ENCODE data around the gene RMND1.
"Not testable (repeated sequence)": the region's sequence is repeated elsewhere in the genome, so short reads cannot be mapped to it uniquely, and the experiment has no call there.

RMND1 gene

GRCh38 chr6:151374036-151374683 lies 77.8 kb downstream of the RMND1 start:
- Mint-ChIP-seq H3K4me1 (peaks cover 72% of the 10 kb centered on the region), H3K27me3 (no peaks in the 10 kb centered on the region), H3K4me3 (peak overlapping the region; percentile 56), H3K36me3 (ENCODE audit: low read depth) (peaks cover 42% of the 10 kb centered on the region), H3K27ac (peak overlapping the region; percentile 61), H3K9me3 (no peaks in the 10 kb centered on the region)
- ATAC-seq (no peak), DNase-seq (no peak)

DNA sequence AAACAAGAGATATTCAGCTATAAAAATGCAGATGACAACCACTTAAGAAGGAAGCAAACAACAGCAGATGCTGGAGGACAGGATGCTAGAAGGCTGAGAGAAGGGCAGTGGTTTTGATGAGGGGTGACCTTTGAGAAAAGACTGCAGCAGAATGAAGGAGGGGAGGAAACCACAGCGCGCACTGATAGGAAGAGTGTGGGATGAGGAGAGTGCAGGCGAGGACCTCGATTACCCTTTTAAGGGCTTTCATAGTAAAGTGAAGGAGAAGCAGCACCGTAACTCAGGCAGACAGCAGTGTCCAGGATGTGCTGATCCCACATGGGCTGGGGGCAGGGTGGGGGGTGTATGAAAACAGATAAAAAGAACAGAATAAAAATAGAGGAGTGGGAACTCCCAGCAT lies 79.8 kb downstream of the RMND1 start:
- ATAC-seq (peak; percentile 93), DNase-seq (peak; percentile 44)
- Mint-ChIP-seq H3K36me3 (ENCODE audit: low read depth) (peaks cover 46% of the 10 kb centered on the region), H3K27me3 (no peaks in the 10 kb centered on the region), H3K9me3 (no peaks in the 10 kb centered on the region), H3K27ac (peak overlapping the region; percentile 86), H3K4me3 (peak overlapping the region; percentile 60), H3K4me1 (peaks cover 58% of the 10 kb centered on the region)

DNA sequence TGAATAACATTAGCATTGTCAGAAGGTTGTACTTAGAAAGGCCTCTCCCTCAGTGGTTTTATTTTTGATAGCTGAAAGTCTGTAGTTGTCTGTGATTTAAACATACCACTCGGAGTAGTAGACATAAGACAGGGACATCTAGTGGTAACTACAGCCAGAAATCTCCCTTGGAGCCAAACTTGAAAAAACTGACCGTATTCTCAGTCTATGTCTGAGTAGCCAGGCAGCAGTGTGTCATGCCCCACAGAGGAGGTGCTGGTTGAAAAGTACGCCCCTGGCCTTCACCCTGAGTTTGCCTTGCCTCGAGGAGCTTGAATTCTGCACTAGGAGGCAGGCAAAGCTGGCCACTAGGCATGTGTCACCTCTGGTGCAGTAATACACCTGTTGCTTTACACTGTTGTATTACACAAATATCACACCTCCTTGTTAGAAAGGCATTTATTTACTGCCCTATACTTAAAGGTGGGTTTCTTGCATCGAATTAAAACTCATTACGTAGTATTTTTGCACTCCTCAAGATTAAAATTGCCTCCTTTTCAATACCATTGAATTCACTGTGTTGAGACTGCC lies 81.3 kb downstream of the RMND1 start:
- Mint-ChIP-seq H3K36me3 (ENCODE audit: low read depth) (peaks cover 55% of the 10 kb centered on the region), H3K4me1 (peaks cover 42% of the 10 kb centered on the region), H3K27me3 (no peaks in the 10 kb centered on the region)

GRCh38 chr6:151365233-151365632 lies 86.7 kb downstream of the RMND1 start:
- no peak for ATAC-seq
- Mint-ChIP-seq H3K4me3 (no peak overlapping the region), H3K4me1 (no peaks in the 10 kb centered on the region), H3K27ac (no peak overlapping the region), H3K27me3 (no peaks in the 10 kb centered on the region), H3K36me3 (ENCODE audit: low read depth) (peaks cover 56% of the 10 kb centered on the region), H3K9me3 (no peaks in the 10 kb centered on the region)
- DNase-seq: no peak

More for the DNA sequence above, 81.3 kb downstream of the RMND1 start:
- DNase-seq: no peak
- Mint-ChIP-seq H3K27ac (no peak overlapping the region), H3K4me3 (no peak overlapping the region), H3K9me3 (no peaks in the 10 kb centered on the region)
- no peak for ATAC-seq

DNA sequence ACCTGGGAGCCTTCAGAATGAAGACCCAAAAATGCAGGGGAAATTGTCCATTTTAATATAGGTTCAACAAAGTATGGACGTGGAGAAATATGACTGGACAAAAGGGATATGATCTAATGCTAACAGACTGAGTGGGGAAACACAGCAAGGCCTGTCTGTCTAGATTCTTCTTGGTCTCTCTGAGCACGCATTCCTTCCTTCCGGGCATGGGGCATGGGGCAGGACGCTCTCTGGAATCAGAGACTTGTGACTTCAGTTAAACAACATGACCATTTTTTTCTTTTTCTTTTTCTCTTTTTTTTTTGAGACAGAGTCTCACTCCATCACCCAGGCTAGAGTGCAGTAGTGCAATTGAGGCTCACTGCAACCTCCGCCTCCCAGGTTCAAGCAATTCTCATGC lies 92.4 kb downstream of the RMND1 start:
- no peaks in the 10 kb centered on the region for H3K9me3 Mint-ChIP-seq
- peaks cover 26% of the 10 kb centered on the region for H3K36me3 Mint-ChIP-seq (ENCODE audit: low read depth)
- H3K27ac Mint-ChIP-seq: no peak overlapping the region
- ATAC-seq: no peak
- H3K27me3 Mint-ChIP-seq: no peaks in the 10 kb centered on the region
- peaks cover 9% of the 10 kb centered on the region for H3K4me1 Mint-ChIP-seq
- no peak for DNase-seq
- H3K4me3 Mint-ChIP-seq: no peak overlapping the region

DNA sequence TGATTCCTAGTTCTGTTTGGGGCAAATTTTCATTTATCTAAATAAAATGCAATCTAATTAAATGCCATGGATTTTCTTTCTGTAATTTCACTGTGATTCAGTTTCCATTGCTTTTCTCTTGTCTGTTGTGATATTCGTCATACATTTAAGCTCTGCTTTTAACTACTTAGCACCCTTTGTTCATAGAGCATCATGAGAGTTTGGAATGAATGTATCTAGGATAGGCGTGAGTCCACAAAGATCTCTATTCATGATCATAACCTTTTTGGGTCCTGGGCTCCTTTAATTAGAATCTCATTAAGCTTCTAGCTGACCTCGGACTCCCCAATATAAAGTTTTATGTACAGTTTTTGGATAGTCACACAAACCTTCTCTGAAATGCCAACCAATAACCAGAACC lies 93.5 kb downstream of the RMND1 start:
- Mint-ChIP-seq H3K27ac (no peak overlapping the region), H3K4me1 (peaks cover 9% of the 10 kb centered on the region), H3K27me3 (no peaks in the 10 kb centered on the region), H3K9me3 (no peaks in the 10 kb centered on the region), H3K4me3 (no peak overlapping the region), H3K36me3 (ENCODE audit: low read depth) (peaks cover 23% of the 10 kb centered on the region)
- DNase-seq (no peak), ATAC-seq (no peak)

DNA sequence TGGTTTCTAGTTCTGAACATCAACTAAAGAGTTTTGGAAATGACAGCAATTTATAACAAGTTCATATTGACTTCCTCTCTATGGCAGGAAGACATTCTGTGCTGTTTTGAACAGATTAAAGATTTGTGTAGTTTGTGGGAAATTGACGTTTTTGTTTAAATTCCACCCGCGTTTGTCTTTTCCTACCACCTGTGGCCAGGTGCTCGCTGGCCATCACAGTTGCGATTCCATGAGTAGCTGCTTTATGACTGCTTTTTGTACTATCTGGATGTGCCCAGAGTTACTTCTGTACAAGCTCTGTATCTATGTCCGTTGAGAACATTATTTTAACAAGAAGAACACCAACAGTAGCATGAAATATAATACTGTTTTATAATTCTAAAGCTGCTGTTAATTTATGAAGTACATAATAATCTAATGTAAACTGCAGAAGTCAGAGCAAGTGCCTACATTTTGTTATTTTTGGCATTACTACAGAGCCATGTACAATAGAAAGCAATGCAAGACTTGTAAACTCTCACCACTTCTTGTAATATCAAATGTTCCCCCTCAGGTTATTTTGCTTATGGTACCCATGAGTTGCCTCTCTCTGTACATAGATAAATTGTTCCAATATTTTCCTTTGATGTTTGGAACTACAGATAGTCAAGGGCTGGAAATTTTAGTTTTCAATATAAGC lies 94.0 kb downstream of the RMND1 start:
- H3K4me1 Mint-ChIP-seq: peaks cover 9% of the 10 kb centered on the region
- DNase-seq (no peak), ATAC-seq (no peak)
- H3K9me3 Mint-ChIP-seq: no peaks in the 10 kb centered on the region
- no peak overlapping the region for H3K27ac Mint-ChIP-seq
- no peak overlapping the region for H3K4me3 Mint-ChIP-seq
- H3K36me3 Mint-ChIP-seq (ENCODE audit: low read depth): peaks cover 17% of the 10 kb centered on the region
- no peaks in the 10 kb centered on the region for H3K27me3 Mint-ChIP-seq

DNA sequence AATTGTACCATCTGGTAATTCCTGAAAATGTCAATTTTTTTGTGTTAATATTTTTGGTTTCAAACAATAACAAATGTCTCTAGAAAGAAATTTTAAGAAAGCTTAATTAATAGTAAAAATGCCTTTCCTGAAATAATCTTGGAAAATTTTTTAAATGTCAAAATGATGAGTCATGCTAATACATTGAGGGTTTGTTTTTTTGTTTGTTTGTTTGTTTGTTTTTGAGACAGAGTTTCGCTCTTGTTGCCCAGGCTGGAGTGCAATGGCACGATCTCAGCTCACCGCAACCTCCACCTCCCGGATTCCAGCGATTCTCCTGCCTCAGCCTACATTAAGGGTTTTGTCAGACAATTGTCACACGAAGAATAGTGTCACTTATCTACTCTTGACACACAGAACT lies 94.9 kb downstream of the RMND1 start:
- H3K27ac Mint-ChIP-seq, H3K27me3 Mint-ChIP-seq, ATAC-seq, H3K4me1 Mint-ChIP-seq, H3K4me3 Mint-ChIP-seq, DNase-seq, H3K9me3 Mint-ChIP-seq: not testable (repeated sequence)
- peaks cover 13% of the 10 kb centered on the region for H3K36me3 Mint-ChIP-seq (ENCODE audit: low read depth)

Data from activated naive CD8-positive, alpha-beta T cell treated with anti-CD3 and anti-CD28 coated beads, Interleukin-2, amount 50 U/mL, for 24 hours (primary cell).